Neuronal stem cell (in vitro differentiated cells): ENCODE measurements around the gene TMEM185B.
A peak's percentile ranks its signal among the peaks of the same experiment; 100 is the strongest.
"Not testable (repeated sequence)": the region's sequence is repeated elsewhere in the genome, so short reads cannot be mapped to it uniquely, and the experiment has no call there.

ENCODE experiments used
- DNase-seq: peaks from one replicate; pipeline ENCODE4 v3.0.0-alpha.2; 2013; ENCODE audit warnings: low spot score
- H2AFZ ChIP-seq: one replicate; pipeline ENCODE4 v1.6.1; 2013; ENCODE audit warnings: mild to moderate bottlenecking, low read length, inconsistent platforms
- H2AK5ac ChIP-seq: 2 replicates; pipeline ENCODE4 v1.6.1; 2013; ENCODE audit warnings: low read depth, mild to moderate bottlenecking, inconsistent platforms, low read length, moderate library complexity, mixed read lengths
- H2BK120ac ChIP-seq: 2 replicates; pipeline ENCODE4 v1.6.1; 2013; ENCODE audit warnings: low read depth, mild to moderate bottlenecking, inconsistent platforms, low read length, moderate library complexity, mixed read lengths
- H2BK12ac ChIP-seq: one replicate; pipeline ENCODE4 v1.6.1; 2013; ENCODE audit warnings: low read length, inconsistent platforms
- H2BK15ac ChIP-seq: 2 replicates; pipeline ENCODE4 v1.6.1; 2013; ENCODE audit warnings: mild to moderate bottlenecking, low read length, inconsistent platforms, mixed read lengths
- H2BK5ac ChIP-seq: one replicate; pipeline ENCODE4 v1.6.1; 2013; ENCODE audit warnings: inconsistent platforms, mild to moderate bottlenecking, low read length, moderate library complexity
- H3K14ac ChIP-seq: one replicate; pipeline ENCODE4 v1.6.1; 2013; ENCODE audit warnings: low read length, inconsistent platforms
- H3K18ac ChIP-seq: 2 replicates; pipeline ENCODE4 v1.6.1; 2013; ENCODE audit warnings: low read length, inconsistent platforms
- H3K23ac ChIP-seq: 2 replicates; pipeline ENCODE4 v1.6.1; 2013; ENCODE audit warnings: low read depth, mild to moderate bottlenecking, mixed read lengths, low read length, inconsistent platforms; ENCODE audit not compliant: poor library complexity
- H3K27ac ChIP-seq: replicated peaks from 3 replicates; pipeline ENCODE4 v1.5.1; 2013; ENCODE audit warnings: low read length, inconsistent platforms
- H3K27me3 ChIP-seq, 3 experiments: 2 replicates each; pipeline ENCODE4 v1.6.1; 2013; ENCODE audit warnings: low read length in 3 of 3, mild to moderate bottlenecking in 2 of 3, inconsistent platforms in 1 of 3, low read depth in 1 of 3, mixed read lengths in 1 of 3, moderate library complexity in 1 of 3; ENCODE audit not compliant: control insufficient read depth in 3 of 3, insufficient read depth in 3 of 3
- H3K36me3 ChIP-seq, 2 donors: replicated peaks in 1 of 2; 2 replicates each; pipeline ENCODE4 v1.6.1; 2013; ENCODE audit warnings: low read length in 2 of 2; ENCODE audit not compliant: control insufficient read depth in 2 of 2, insufficient read depth in 2 of 2
- H3K4ac ChIP-seq: 2 replicates; pipeline ENCODE4 v1.6.1; 2013; ENCODE audit warnings: inconsistent platforms, mild to moderate bottlenecking, low read length, moderate library complexity
- H3K4me1 ChIP-seq, 2 donors: 1 replicate in 1 of 2; 2 replicates in 1 of 2; pipeline ENCODE4 v1.6.1; 2013; ENCODE audit warnings: low read length in 2 of 2, low read depth in 1 of 2; ENCODE audit not compliant: control insufficient read depth in 2 of 2, insufficient read depth in 1 of 2
- H3K4me2 ChIP-seq: one replicate; pipeline ENCODE4 v1.6.1; 2013; ENCODE audit warnings: mild to moderate bottlenecking, low read length, inconsistent platforms; ENCODE audit not compliant: insufficient read depth, poor library complexity, severe bottlenecking
- H3K4me3 ChIP-seq, 2 donors: 2 replicates each; pipeline ENCODE4 v1.5.1; 2013; ENCODE audit warnings: low read length in 2 of 2, mild to moderate bottlenecking in 2 of 2, inconsistent platforms in 1 of 2, moderate library complexity in 1 of 2
- H3K79me1 ChIP-seq: one replicate; pipeline ENCODE4 v1.6.1; 2013; ENCODE audit warnings: low read depth, mild to moderate bottlenecking, inconsistent platforms, low read length, moderate library complexity
- H3K9ac ChIP-seq: one replicate; pipeline ENCODE4 v1.6.1; 2013; ENCODE audit warnings: mild to moderate bottlenecking, low read depth, low read length, inconsistent platforms; ENCODE audit not compliant: poor library complexity
- H3K9me3 ChIP-seq, 2 donors: replicated peaks in 1 of 2; 2 replicates each; pipeline versions ENCODE3 to v1.6.1; 2013; ENCODE audit warnings: low read length in 2 of 2, mild to moderate bottlenecking in 2 of 2, inconsistent platforms in 1 of 2, low read depth in 1 of 2, mixed read lengths in 1 of 2, moderate library complexity in 1 of 2; ENCODE audit not compliant: control insufficient read depth in 2 of 2, insufficient read depth in 1 of 2
- H4K8ac ChIP-seq: one replicate; pipeline ENCODE4 v1.6.1; 2013; ENCODE audit warnings: low read depth, mild to moderate bottlenecking, inconsistent platforms, low read length, moderate library complexity
- H4K91ac ChIP-seq: one replicate; pipeline ENCODE4 v1.6.1; 2013; ENCODE audit warnings: low read length, low read depth, mild to moderate bottlenecking, inconsistent platforms; ENCODE audit not compliant: poor library complexity
- WGBS, 2 donors: extraction: QIAGEN DNeasy Blood & Tissue Kit; methylation state at CpG; one replicate each; pipeline ENCODE4 v1.1.7; 2013; ENCODE audit warnings: missing lambda C conversion rate in 2 of 2, mixed read lengths in 1 of 2; ENCODE audit not compliant: insufficient read length in 2 of 2, insufficient replicate concordance in 1 of 2; ENCODE audit errors: extremely low coverage in 2 of 2; 5-methylcytosine and 5-hydroxymethylcytosine counted together

TMEM185B gene

GRCh38 chr2:120236791-120237190 is 13.6 kb upstream of the TMEM185B start:
- no CpG with 5 or more reads among the region's 5 CpGs for WGBS, 2 donors
- Histone ChIP-seq H3K27me3 (peaks cover 0 to 8% (median 0%) of the 10 kb centered on the region in 3 experiments), H2BK5ac (peak overlapping the region; percentile 67), H4K8ac (no peak overlapping the region), H4K91ac (no peak overlapping the region), H2AFZ (no peak overlapping the region), H3K9me3 (peaks cover 0 to 2% of the 10 kb centered on the region in 2 donors), H3K14ac (no peak overlapping the region), H2BK12ac (peak overlapping the region; percentile 99), H2AK5ac (peak overlapping the region; percentile 96), H3K4me1 (peaks cover 4 to 29% of the 10 kb centered on the region in 2 donors), H3K23ac (no peak overlapping the region), H3K9ac (no peak overlapping the region), H3K4me2 (no peak overlapping the region), H3K27ac (peak overlapping the region; percentile 59), H3K4me3 (no peak overlapping the region), H3K18ac (peak overlapping the region; percentile 95), H3K4ac (no peak overlapping the region), H2BK120ac (peak overlapping the region; percentile 95), H3K79me1 (no peaks in the 10 kb centered on the region), H3K36me3 (no peaks in the 10 kb centered on the region), H2BK15ac (peak overlapping the region; percentile 8)
- no peak for DNase-seq

DNA sequence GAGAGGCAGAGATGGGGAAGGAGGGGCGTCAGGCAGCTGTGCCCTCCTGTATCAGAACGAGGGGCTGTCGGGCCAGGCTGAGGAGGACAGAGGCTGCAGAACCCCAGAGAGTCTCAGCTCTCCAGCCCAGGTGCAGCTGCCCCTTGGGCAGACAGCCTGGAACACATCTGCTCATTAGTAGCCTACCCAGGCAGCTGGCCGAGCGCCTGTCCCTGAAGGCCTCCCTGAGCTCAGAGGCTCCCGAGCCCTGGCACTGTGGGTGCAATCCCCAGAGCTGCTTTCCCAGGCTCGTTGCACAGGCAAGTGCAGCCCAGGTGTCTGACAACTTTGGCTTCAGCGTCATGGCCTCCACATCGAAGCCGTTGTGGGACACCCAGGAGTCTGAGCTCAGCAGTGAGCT is 13.1 kb upstream of the TMEM185B start:
- Histone ChIP-seq H3K14ac (no peak overlapping the region), H4K91ac (peak overlapping the region; percentile 96), H3K4ac (no peak overlapping the region), H3K4me2 (no peak overlapping the region), H2AFZ (no peak overlapping the region), H4K8ac (no peak overlapping the region), H3K4me3 (no peak overlapping the region), H2AK5ac (peak overlapping the region; percentile 96), H3K27ac (peak overlapping the region; percentile 19), H3K4me1 (peaks cover 4 to 29% of the 10 kb centered on the region in 2 donors), H2BK15ac (peak overlapping the region; percentile 8), H3K23ac (peak overlapping the region; percentile 46), H3K79me1 (no peaks in the 10 kb centered on the region), H3K36me3 (no peaks in the 10 kb centered on the region), H3K9ac (no peak overlapping the region), H3K27me3 (peaks cover 0 to 8% (median 0%) of the 10 kb centered on the region in 3 experiments), H2BK12ac (no peak overlapping the region), H2BK5ac (peak overlapping the region; percentile 67), H2BK120ac (no peak overlapping the region), H3K9me3 (peaks cover 0 to 2% of the 10 kb centered on the region in 2 donors), H3K18ac (peak overlapping the region; percentile 94)
- no CpG with 5 or more reads among the region's 10 CpGs for WGBS, 2 donors
- DNase-seq, result no peak

- H2AFZ ChIP-seq, result no peak overlapping the region
- WGBS, 2 donors, result no CpG with 5 or more reads among the region's 6 CpGs
- H2AK5ac ChIP-seq, result peak overlapping the region; percentile 96
- no peak overlapping the region for H3K14ac ChIP-seq
- H3K9me3 ChIP-seq, result peaks cover 0 to 2% of the 10 kb centered on the region in 2 donors
- H3K23ac ChIP-seq, result no peak overlapping the region
- H4K91ac ChIP-seq, result no peak overlapping the region
- peak overlapping the region; percentile 85 for H3K18ac ChIP-seq
- no peak overlapping the region for H3K4me2 ChIP-seq
- no peak overlapping the region for H2BK15ac ChIP-seq
- H2BK120ac ChIP-seq, result no peak overlapping the region
- DNase-seq, result no peak
- peak overlapping the region; percentile 52 for H4K8ac ChIP-seq
- H3K4me1 ChIP-seq, result peaks cover 4 to 29% of the 10 kb centered on the region in 2 donors
- no peak overlapping the region for H2BK5ac ChIP-seq
- no peak overlapping the region for H3K4me3 ChIP-seq
- no peak overlapping the region for H2BK12ac ChIP-seq
- peaks cover 0 to 13% (median 0%) of the 10 kb centered on the region in 3 experiments for H3K27me3 ChIP-seq
- H3K79me1 ChIP-seq, result no peaks in the 10 kb centered on the region
- H3K4ac ChIP-seq, result no peak overlapping the region
- H3K36me3 ChIP-seq, result no peaks in the 10 kb centered on the region
- no peak overlapping the region for H3K9ac ChIP-seq
- H3K27ac ChIP-seq, result no peak overlapping the region
Observed at GRCh38 chr2:120235681-120236080, 12.5 kb upstream of the TMEM185B start.

DNA sequence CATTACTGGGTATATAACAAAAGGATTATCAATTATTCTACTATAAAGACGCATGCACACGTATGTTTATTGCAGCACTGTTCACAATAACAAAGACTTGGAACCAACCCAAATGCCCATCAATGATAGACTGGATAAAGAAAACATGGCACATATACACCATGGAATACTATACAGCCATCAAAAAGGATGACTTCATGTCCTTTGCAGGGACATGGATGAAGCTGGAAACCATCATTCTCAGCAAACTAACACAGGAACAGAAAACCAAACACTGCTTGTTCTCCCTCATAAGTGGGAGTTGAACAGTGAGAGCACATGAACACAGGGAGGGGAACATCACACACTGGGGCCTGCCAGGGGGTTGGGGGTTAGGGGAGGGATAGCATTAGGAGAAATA is 12.0 kb upstream of the TMEM185B start:
- not testable (repeated sequence) for H2AFZ ChIP-seq, H3K9ac ChIP-seq, H3K14ac ChIP-seq, H2BK12ac ChIP-seq, H3K4me2 ChIP-seq, H2BK120ac ChIP-seq, H2BK5ac ChIP-seq, H3K23ac ChIP-seq, H3K36me3 ChIP-seq, H3K27ac ChIP-seq, H3K4me3 ChIP-seq, H2BK15ac ChIP-seq, H3K9me3 ChIP-seq, H2AK5ac ChIP-seq, H3K79me1 ChIP-seq, H4K8ac ChIP-seq, DNase-seq, H3K4ac ChIP-seq, H3K18ac ChIP-seq, H4K91ac ChIP-seq
- no CpG with 5 or more reads among the region's 2 CpGs for WGBS, 2 donors
- H3K27me3 ChIP-seq, result peaks cover 0 to 15% (median 0%) of the 10 kb centered on the region in 3 experiments
- peaks cover 4 to 29% of the 10 kb centered on the region in 2 donors for H3K4me1 ChIP-seq
